T-helper 1 cell (primary cell): ENCODE results near the gene SPSB4.
A peak's percentile ranks its signal among the peaks of the same experiment; 100 is the strongest.

ENCODE experiments used
- DNase-seq, 5 donors: peaks; one replicate each; pipeline ENCODE4 v3.0.0-alpha.2; 2012 to 2020
- total RNA-seq, 4 donors: gene quantifications; one replicate each; lab custom pipeline; 2026; lab: John Stamatoyannopoulos, UW

SPSB4 gene
- total RNA-seq: 0 to 0.12 (median 0) reads per million in 4 donors

GRCh38 chr3:141050576-141051442 lies at the start of gene SPSB4:
Gene SPSB4, plus strand, starts transcription at chr3:141051347. Its CDS starts 14,758 bp downstream, at chr3:141066105.
- DNase-seq: no peak

DNA sequence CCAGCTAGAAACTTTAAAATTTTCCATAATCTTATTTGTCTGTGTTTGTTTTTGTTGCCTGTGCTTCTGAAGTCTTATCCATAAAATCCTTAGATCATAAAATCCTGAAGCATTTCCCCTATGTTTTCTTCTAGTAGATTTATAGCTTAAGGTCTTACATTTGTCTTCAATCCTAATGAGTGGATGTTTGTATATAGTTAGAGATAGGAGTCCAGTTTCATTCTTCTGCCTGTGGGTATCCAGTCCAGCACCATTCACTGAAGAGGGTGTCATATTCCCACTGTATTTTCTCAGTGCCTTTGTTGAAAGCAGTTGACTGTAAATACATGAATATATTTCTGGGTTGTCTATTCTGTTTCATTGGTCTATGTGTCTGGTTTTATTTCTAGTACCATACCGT lies 44.8 kb upstream of the SPSB4 start:
- DNase-seq: no peak

GRCh38 chr3:141009496-141009895 lies 41.7 kb upstream of the SPSB4 start:
- DNase-seq: no peak

GRCh38 chr3:141011232-141011996 lies 39.7 kb upstream of the SPSB4 start:
- DNase-seq: peak; percentile 24 to 65 (median 52)

- no peak for DNase-seq
Observed at GRCh38 chr3:141011997-141012262, 39.2 kb upstream of the SPSB4 start.

- no peak for DNase-seq
Observed at GRCh38 chr3:141012571-141012970, 38.6 kb upstream of the SPSB4 start.

DNA sequence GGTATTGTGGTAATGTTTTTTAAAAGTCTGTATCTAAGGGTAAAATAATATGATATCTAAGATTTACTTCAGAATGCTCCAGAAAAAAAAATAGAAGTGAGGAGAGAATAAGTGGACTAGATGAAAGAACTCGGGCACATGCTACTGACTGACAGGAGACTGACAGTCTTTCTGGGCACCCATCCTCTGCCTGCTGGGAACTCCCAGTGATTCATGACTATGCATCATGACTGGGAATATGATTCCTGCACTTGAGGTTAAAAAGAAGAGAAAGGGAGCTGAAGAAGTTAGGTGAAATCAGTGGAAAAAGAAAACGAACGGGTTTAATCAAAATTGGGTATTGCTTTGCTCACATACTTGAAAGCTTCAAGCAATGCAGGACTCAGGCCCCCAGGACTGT lies 35.7 kb upstream of the SPSB4 start:
- DNase-seq: no peak

DNA sequence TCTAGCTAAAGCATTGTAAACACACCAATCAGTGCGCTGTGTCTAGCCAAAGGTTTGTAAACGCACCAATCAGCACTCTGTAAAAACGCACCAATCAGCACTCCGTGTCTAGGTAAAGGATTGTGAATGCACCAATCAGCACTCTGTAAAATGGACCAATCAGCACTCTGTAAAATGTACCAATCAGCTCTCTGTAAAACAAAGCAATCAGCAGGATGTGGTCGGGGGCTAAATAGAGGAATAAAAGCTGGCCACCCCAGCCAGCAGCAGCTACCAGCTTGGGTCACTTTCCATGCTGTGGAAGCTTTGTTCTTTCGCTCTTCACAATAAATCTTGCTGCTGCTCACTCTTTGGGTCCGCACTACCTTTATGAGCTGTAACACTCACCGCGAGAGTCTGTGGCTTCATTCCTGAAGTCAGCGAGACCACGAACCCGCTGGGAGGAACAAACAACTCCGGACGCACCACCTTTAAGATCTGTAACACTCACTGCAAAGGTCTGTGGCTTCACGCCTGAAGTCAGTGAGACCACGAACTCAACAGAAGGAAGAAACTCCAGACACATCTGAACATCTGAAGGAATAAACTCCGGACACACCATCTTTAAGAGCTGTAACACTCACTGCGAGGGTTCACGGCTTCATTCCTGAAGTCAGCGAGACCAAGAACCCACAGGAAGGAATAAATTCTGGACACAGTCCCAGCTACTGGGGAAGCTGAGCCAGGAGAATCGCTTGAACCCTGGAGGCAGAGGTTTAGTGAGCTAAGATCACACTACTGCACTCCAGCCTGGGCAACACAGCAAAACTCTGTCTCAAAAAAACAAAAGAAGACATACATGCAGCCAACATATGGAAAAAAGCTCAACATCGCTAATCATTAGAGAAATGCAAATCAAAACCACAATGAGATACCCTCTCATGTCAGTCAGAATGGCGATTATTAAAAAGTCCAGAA lies 33.5 kb upstream of the SPSB4 start:
- DNase-seq: peak in 1 of 5 donors; percentile 44

DNA sequence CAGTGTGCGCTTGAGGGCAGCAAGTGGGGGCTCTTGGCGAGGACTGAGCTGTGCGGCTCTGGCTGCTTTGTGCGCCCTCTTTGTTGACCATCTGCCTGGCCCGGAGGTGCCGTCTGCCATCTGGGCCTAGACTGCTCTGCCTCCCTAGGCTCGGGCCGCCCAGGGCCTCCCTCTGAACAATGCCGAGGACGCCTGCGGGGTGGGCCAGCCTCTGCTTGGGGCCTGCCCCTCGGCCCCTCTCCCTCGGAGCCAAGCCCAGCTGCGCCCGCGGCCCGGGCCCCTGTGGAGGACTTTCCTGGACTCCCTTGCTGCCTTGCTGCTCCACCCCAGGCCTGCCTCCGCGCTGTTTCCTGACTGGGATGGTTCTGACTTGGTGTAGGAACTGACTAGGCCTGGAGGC lies 31.9 kb upstream of the SPSB4 start:
- DNase-seq: no peak

GRCh38 chr3:141020143-141020830 lies 30.9 kb upstream of the SPSB4 start:
- no peak for DNase-seq

DNA sequence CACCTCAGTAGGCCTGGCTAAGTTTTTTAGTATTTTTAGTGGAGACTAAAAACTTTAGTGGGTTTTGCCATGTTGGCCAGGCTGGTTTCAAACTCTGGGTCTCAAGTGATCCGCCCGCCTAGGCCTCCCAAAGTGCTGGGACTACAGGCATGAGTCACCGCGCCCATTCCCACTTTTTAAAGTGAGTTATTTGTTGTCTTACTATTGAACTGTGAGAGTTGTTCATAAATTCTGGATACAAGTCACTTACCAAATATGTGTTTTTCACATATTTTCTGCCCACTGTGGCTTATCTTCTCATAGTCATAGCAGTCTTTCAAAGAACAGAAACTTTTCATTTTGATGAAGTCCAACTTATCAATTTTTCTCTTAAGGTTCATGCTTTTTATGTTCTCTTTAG lies 29.9 kb upstream of the SPSB4 start:
- DNase-seq: no peak

DNA sequence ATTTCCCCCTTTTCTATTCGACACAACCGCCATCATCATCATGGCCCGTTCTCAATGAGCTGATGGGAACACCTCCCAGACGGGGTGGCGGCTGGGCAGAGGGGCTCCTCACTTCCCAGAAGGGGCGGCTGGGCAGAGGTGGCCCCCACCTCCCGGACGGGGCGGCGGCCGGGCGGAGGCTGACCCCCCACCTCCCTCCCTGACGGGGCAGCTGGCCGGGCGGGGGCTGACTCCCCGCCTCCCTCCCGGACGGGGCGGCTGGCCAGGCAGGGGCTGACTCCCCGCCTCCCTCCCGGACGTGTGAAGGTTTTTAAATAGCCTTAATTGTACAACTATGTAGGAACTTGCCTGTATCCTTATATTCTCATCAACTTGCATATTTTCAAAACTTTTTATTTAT lies 20.9 kb upstream of the SPSB4 start:
- no peak for DNase-seq

DNA sequence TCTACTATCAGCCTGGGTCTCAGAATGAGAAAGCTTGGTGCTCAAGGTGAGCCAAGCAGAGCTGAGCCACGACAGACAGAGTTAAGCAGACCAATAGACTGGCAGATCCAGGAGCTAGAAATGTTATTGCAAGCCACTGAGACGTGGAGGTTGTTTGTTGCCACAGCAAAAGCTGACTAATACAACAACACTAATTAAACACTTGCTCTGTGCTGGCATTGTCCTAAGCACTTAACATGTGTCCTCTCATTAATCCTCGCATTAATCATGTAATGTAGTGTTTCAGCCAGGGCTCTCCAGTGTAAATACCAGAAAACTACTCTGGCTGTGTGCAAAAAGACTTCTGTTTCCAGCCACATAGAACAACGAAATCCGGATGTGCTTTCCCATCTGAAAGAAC lies 11.6 kb upstream of the SPSB4 start:
- no peak for DNase-seq

- DNase-seq: no peak
Observed at GRCh38 chr3:141044695-141045641, 6.2 kb upstream of the SPSB4 start.

DNA sequence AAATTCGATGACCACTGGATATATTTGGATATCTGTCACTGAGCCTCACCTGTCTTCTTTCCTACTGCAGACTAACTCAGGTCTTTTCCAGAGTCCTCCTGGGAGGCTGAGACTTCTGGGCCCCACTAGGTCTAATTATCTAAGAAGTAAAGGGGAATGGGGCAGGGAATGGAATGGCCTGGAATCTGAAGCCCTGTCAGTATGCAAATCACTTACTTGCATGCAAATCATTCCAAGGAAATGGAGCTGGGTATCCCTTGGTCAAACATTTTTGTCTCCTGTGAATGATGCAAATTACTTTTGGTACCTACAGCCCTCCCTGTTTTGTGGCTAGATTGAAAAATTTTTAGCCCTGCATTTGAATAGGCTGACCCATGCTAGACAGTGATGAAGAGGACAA lies 5.3 kb upstream of the SPSB4 start:
- no peak for DNase-seq

- DNase-seq: no peak
Observed at GRCh38 chr3:141047168-141047567, 4.0 kb upstream of the SPSB4 start.

- no peak for DNase-seq
Observed at GRCh38 chr3:141049681-141050080, 1.5 kb upstream of the SPSB4 start.

DNA sequence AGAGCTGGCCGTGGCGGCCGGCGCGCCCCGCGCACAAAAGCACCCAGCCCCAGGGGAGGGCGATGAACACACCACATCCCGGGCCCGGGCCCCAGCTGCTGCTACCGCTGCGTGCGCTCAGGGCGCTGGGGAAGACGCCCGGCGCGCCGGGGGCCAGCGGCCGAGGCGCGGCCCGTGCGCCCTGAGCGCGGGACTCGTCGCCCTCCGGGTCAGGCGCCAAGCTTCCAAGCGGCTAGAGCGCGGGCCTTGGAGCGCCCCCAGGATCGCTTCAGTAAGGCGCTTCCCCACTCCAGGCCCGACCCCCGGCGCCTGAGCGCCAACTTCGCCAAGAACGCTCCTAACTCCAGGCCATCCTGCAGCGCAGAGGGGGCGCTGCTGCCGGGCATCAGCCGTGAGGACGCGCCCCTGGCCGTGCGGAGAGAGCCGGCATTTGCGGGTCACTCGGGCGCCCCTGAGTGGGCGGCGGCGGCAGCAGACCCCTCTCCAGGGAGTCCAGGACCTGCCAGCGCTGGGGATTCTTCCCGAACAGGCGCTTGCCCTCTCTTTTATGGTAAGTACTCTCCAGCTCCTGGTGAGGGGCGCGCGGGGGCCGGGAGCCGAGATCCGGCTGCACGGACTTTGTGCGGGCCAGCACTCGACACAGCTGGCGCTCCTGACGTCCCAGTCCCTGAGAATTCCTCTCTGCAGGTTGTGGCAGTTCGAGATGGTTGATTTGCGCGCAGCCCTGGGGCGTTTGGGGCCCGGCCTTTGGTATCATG lies 475 bp downstream of the SPSB4 start:
- DNase-seq: no peak

- no peak for DNase-seq
Observed at GRCh38 chr3:141052201-141053069, 1.3 kb downstream of the SPSB4 start.
